GM18951 (cell line): ENCODE results near the gene IL37.
"Not testable (repeated sequence)": the region's sequence is repeated elsewhere in the genome, so short reads cannot be mapped to it uniquely, and the experiment has no call there.

ENCODE experiments used
- POLR2A ChIP-seq: IDR thresholded peaks from 4 replicates; pipeline ENCODE4 v1.6.1; 2011; ENCODE audit warnings: mild to moderate bottlenecking; ENCODE audit not compliant: insufficient read length, insufficient read depth; ENCODE audit errors: extremely low read depth
- in situ Hi-C: fragments of 300-500 bp; cut with MboI; formaldehyde crosslinking; loops from one replicate; pipeline ENCODE4 v1.12.0; 2022; ENCODE audit warnings: low sequenced_read_pairs, mixed read lengths, inconsistent platforms; ENCODE audit not compliant: unreplicated experiment

Gene IL37

DNA sequence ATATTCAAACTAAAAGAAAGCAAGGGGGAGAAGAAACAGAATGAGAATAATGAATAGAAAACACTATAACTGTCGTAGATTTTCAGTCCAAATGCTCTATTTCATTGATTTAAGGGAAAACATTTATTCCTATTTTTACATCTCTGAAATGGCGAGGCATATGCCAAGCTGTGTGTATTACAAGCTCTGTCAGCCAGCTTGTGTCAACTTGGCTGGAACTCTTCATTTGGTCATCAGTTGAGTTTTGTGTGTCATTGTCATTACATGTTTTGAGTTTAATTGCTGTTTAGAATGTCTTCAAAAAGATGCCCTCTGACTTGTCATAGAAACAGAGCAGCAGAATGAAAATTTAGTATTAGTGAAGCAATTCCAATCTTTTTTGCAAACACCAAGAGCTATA, 8.1 kb upstream of the IL37 start:
- in situ Hi-C loops, result no loop called here
- no peak for TF ChIP-seq POLR2A

DNA sequence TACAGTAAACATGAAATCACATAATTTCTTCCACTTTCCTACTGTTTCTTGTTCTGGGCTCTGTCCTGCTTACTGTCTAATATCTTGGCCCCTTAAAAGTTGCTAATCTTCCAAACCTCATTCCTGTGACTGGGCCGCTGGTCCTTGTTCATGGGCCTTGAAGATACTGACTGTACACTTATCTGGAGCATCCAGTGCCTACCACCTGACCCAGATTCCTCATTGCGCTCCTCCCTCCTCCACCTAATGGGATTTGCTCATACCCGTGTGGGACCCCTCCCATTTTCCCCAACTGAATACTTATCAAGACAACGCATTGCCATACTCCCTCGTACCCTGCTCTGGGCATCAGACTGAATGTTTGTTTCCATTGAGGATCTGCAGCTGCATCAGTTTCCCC, 6.1 kb upstream of the IL37 start:
- TF ChIP-seq POLR2A, result no peak
- in situ Hi-C loops, result no loop called here

DNA sequence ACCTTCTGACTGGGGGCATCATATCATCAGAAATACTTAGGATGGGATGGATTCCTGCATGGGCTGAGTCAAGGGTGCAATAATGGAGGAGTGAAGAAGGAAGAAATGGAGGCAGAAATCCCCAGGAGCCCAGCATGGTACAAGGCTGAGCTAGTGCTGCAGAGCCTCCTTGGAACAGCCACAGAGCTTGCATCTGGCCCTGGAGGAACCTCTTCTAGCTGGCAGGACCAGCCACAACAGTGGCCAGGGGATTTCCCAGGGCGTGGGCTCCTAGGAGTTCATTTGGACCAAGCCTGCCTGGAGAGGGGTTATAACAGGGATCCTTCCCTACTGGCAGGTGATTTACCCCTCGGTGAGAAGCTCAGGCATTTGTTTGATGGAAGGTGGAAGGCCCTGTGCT, 4.7 kb upstream of the IL37 start:
- in situ Hi-C loops, result no loop called here
- TF ChIP-seq POLR2A, result no peak

DNA sequence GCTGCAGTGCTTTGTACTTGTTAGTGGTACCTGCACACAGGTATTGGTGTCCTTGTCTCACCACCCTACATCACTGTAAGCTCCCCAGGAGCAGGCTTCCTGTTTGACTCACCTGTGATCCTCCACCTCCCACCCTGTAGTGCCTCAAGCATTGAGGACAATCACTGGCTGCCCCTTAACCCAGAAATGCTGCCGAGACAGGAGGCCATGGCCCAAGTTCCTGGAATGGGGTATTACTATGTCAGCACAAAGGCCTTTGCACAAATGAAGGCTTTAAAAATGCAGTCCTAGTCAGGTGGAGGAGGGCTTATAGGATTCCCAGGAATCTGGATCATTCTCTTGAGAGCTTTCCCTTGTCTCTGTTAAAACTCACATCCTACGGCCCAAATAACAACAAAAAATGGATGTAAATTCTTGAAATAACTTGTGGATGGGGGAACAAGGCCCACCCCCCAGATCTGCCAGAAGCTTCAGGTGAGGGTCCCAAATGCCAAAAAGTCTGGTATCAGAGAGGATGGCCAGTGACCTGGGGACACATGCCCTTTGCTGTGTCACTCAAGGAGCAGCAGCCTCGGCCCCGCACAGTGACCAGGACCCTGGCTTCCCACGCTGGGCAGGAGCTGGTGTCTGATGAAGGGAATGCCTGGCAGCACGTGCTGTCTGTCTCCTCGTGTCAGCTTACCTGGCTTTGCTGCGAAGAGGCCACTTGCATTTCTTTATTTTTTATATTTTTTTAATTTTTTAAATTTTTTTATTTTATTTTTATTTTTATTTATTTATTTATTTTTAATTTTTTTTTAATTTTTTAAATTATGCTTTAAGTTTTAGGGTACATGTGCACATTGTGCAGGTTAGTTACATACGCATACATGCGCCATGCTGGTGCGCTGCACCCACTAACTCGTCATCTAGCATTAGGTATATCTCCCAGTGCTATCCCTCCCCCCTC, 3.7 kb upstream of the IL37 start:
- in situ Hi-C loops, result no loop called here
- TF ChIP-seq POLR2A, result no peak

DNA sequence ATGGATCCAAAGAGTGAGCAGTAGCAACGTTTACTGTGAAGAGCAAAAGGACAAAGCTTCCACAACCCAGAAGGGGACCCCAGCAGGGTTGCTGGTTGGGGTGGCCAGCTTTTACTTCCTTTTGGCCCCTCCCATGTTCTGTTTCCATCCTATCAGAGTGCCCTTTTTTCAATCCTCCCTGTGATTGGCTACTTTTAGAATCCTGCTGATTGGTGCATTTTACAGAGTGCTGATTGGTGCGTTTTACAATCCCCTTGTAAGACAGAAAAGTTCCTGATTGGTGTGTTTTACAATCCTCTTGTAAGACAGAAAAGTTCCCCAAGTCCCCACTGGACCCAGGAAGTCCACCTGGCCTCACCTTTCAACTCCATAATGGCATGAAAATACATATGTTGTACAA, 2.4 kb upstream of the IL37 start:
- in situ Hi-C loops, result not testable (repeated sequence)

DNA sequence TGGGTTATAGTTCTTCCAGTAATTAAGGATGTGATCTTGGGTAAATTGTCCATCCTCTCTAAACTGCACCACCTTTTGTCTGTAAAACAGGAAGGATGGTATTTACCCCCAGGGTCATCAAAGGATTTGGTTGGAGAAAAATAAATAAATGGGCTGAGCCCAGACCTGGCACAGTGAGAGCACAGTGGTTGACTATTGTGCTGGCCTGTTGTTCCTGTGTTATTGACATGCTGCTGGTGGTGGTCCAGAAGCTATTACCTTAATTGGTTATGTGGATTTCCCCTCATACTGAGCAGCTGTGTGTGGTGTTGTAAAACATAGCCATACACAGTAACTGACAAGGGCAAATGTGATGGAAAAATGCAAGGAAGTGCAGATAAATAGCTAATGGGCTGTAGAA, 746 bp upstream of the IL37 start:
- TF ChIP-seq POLR2A, result no peak
- in situ Hi-C loops, result no loop called here

DNA sequence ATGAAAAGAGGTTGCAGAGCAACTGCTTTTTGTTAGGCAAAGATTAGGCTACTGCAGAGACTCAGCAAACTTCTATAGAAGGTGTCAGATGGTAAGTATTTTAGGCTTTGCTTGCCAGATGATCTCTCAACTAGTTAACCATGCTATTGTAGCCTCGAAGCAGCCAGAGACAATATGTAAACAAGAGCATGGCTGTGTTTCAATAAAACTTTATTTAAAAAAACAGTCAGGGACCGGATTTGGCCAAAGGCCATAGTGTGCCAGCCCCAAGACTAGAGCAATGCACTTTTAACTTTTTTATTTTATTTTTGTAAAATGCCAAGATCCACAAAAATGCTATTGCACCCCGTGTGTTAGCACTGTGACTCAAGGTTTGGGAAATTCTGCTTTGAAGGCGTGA, 1.4 kb downstream of the IL37 start:
- in situ Hi-C loops, result no loop called here
- no peak for TF ChIP-seq POLR2A

DNA sequence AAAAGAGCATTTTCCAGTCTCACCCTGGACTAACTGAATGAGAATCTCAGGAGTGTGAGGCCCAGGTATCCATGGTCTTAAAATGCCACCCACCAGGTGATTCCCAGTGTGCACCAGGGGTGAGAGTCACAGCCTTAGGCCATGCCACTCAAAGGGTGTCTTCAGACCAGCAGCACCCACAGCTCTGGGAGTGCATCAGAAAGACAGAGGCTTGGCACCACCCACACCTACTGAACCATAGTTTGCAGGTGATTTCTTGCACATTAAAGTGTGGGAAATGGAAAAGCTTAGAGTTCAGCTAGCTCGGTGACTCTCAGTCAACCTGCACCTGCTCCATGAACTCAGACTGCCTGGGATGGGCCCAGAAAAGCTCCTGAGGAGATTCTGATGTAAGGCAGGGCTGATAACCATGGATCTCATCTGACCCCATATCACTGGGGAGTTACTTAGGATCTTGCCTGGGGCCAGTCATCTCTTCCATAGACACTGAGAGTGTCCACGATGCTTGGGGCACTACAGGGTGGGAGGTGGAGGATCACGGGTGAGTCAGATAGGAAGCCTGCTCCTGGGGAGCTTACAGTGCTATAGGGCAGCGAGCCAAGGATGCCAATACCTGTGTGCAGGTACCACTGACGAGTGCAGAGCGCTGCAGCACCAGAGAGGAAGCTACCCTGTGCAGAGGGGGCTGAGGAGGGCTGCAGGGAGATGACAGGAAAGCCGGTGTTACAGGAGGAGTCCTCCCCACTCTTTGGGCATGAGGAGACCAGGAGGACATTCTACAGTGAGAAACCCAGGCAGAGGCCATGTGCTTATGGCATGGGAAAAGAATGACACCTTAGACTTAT, 4.6 kb downstream of the IL37 start:
- TF ChIP-seq POLR2A, result no peak
- in situ Hi-C loops, result no loop called here

DNA sequence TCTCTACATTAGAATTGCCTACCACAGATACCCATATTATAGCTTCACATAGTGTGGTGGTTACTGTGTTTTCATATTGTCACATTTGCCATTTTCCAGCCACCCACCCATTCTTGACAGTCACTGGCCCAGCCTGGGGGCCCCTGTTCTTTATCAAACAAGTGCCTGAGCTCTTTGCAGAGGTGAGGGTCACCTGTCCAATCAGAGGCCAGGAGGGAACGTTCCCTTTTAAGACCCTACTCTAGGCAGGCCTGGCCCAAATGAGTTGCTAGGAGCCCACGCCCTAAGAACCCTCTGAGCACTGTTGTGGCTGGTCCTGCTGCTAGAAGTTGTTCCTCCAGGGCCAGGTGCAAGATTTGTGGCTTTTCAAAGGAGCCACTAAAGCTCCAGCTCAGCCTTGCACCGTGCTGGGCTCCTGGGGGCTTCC, 5.2 kb downstream of the IL37 start:
- no peak for TF ChIP-seq POLR2A
- in situ Hi-C loops, result no loop called here

DNA sequence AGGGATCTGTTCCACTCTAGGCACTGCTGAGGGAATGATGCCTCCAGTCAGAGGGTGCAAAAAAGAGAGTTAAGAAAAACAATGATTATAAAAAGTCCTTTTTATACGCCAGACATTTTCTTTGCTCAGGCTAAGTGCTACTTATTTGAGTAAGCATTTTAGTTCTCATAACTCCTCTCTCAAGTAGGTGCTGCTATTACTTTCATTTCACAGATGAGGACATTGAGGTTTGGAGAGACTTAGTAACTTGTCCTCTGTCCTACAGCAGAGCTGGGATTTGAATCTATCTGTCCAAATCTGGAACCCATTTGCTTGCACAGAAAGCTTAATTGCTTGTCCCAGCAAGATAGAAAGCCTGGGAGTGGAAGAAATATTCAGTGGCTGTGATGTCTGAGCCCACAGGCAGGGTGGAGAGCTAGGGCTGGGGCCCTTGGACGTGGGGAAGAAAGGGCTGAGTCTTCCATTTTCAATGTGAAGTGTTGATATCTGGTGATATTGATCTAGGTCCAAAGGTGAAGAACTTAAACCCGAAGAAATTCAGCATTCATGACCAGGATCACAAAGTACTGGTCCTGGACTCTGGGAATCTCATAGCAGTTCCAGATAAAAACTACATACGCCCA, 5.8 kb downstream of the IL37 start:
- in situ Hi-C loops, result no loop called here
- no peak for TF ChIP-seq POLR2A

DNA sequence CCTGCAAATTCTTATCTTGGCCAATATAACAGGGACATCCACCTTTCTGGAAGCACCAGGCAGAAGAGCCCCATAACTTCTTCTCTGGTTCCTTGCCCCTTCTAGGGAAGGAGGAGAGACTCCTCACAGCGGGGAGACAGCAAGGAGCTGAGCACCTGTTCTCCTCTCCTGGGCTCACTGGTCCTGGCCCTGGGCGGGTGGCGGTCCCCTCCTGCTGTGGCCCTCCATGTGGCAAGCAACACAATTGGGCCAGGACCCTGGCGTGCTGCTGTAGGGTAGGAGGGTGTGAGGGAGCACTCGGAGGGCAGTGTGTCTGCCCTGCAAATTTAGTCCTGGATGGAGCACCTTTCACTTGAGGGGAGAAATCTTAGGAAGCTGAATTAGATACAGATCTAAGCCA, 6.9 kb downstream of the IL37 start:
- in situ Hi-C loops, result no loop called here
- no peak for TF ChIP-seq POLR2A

DNA sequence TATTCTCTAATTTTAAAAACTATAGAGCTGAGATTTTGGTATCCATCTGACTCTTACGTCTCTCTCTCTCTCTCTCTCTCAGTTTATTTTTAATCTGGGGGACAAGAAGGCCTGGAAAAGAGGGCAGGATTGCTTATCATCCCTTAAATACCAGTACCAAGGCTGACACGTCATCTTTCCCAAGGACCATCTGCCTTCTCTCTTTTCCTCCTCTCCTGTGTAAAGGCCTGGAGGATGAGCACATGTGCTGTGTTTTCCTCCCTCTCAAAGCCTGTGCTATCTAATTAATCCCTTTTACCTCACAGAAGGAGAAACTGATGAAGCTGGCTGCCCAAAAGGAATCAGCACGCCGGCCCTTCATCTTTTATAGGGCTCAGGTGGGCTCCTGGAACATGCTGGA, 7.3 kb downstream of the IL37 start:
- no peak for TF ChIP-seq POLR2A
- in situ Hi-C loops, result no loop called here

DNA sequence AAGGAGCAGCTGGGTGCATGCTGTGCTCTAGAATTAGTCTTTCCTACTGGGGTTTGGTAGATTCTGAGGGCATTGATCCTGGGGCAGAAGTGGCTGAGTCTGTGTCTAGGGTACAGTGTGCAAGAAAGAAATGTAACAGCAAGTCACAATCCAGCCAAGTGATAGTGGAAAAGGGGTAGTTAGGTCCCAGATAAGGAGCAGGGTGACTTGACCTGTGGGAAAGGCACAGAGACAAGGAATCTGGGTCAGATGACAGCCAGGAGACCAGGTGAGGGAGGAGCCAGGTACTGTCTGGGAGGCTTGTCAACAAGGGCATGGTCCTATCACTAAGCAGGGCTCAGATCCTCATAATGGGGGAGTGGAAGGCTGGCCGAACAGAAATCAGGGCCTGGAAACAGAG, 8.1 kb downstream of the IL37 start:
- in situ Hi-C loops, result no loop called here
- TF ChIP-seq POLR2A, result no peak

DNA sequence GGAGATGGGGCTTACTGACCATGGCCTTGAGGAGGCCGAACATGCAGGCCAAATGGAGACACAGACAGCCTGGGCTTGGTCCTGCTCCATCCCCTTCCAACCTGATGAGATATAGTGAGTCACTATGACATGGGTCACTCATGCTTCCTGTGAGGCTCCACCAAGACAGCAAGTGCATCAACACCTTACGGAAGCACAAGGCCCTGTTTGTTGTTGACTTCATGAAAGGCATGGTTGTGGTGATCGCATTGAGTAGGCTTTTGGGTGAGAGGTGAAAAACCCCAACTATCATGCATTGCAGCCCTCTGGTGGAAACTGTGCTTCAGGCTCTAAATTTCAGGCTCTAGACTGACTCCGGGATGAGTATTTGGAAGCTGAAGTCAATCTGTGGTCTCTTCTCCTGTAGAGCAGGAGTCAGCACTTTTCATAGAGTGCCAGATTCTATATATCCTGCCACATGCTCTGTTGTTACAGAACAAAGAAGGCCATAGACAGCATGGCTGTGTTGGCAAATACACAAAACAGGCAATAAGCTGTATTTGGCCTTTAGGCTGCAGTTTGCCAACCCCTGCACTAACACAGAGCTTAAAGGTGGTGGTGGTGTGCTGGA, 10.1 kb downstream of the IL37 start:
- in situ Hi-C loops, result no loop called here
- no peak for TF ChIP-seq POLR2A
